GM18868 (cell line): ENCODE measurements around the gene ADAT3.

Source experiments
- ATAC-seq: cut with Tn5 transposase; IDR thresholded peaks from one replicate; pipeline ENCODE4 v1.9.1; 2021; ENCODE audit warnings: mild to moderate bottlenecking, moderate library complexity; ENCODE audit not compliant: unreplicated experiment

ADAT3 gene

DNA sequence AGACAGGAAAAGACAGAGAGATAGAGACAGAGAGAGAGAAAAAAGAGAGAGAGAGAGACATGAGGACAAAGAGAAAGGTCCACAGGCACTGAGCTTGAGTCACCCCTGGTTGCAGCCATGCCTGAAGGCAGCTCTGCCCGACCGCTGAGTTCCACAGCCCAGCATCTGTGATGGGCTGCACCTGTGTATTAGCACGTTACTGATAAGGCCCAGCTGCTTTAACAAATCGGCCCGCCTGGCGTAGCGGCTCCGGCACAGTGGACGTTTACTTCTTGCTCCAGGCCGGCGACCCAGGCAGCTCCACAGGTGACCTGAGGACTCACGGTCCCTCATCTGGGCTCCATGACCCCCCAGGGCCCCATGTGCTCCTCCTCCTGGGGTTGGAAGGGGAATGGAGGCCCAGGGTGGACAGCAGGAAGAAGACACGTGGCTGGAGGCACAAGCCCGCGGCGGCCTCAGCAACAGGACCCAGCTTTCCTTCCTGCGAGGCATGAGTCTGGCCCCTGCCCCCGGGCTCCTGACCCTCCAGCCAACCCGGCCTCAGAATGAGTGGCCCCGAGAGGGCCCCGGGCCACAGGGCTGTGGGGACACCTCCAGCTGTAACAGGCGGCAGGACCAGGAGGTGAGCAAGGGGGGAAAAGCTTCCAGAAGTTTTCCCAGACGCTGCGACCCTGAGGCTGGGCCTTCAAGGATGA is 31.9 kb downstream of the ADAT3 start:
- no peak for ATAC-seq

DNA sequence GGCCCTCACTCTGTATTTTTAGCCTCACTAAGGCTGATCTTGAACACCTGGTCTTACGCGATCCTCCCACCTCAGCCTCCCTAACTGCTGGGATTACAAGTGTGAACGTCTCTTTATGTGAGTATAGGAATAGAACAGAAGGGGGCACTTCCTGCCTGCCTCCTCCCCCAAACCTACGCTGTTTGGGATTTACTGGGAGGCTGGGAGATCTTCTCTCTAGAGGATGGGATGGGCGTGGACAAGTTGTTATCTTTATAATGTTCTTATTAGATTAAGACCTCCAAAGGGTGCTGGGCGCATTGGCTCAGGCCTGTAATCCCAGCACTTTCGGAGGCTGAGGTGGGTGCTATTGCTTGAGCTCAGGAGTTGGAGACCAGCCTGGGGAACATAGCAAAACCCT is 32.9 kb downstream of the ADAT3 start:
- ATAC-seq: no peak

DNA sequence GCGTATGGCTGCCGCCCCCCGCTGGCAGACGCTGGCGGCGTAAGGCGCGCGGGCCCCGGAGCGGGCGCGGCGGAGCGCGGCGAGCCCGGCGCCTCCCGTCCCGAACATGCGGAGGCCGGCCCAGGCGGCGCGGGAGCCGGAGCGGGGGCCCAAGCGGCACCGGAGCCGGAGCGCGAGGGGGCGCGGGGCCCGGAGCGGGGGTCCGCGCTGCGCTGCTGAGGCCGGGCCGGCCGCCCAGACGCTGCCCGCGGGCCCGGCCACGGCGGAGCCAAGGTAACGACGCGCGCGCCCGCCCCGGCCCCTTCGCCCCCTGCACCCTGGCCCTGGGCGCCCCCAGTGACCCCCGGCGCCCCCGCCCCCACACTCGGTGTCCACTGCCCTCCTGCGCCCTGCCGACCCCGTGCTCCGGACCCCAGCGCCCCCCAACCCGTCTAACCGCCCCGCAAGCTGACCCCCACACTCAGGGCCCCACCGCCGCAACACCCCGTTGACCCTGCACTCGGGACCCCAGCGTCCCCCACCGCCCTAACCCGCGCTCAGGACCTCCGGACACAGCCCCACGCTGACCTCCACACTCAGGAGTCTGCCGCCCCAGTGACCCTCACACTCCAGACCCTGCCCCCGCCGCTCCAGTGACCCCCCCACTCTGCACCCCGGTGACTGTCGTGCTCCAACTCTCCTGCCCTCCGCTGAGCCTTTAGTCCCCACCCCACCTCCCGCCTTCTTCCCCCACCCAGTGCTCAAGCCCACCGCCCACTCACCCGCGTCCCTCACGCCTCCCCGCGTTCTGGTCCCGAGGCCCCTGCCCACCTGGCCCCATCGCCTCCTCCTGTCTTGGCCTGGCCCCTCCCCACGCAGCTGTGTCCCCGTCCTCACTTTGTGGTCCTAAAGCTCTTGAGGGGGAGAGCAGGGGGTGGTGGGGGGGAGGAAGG is 36.2 kb downstream of the ADAT3 start, which contains the start of gene CSNK1G2:
TSS of gene CSNK1G2 (plus strand) at position 27 of the 932 bp plus-strand sequence. CDS start 28,601 bp downstream, outside the sequence.
- peak; percentile 3 for ATAC-seq

DNA sequence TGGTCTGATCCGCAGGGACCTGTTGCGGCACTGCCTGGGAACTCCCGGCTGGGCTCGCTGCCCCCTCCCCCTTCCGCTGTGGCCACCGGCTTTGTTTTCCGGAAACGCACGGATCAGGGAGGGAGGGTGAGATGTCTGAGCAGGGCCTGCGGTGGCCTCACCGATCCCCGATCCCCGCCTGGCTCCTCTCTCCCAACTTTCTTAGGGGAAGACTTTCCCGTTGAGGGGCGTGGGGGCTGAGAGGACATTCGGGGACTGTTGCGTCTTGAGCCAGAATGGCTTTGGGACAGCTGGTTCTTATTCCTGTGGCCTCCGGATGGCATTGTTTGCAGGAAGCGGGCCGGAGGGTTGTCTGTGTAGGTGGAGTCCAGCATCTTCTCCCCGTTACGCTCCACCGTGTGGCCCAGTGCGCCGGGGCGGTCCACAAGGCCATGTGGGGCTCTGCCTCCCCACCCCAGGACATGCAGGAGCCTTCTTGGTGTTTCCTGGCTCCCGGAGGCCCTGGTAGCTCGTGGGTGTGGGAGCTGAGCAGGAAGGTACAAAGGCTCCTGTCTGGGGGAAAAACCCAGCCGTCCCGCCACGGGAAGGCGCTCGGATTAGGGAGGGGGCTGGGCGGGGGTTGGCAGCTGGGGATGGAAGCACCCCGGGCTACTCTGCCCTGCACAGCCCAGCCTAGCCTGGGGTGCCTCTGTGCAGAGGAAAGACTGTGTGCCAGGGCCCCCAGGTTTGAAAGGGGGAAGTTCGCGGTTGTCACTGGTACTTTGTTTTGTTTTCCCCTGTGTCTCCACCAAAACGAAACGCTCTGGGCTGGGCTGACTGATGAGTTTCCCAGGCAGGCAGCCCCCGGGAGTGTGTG is 37.1 kb downstream of the ADAT3 start:
- peak; percentile 39 for ATAC-seq

DNA sequence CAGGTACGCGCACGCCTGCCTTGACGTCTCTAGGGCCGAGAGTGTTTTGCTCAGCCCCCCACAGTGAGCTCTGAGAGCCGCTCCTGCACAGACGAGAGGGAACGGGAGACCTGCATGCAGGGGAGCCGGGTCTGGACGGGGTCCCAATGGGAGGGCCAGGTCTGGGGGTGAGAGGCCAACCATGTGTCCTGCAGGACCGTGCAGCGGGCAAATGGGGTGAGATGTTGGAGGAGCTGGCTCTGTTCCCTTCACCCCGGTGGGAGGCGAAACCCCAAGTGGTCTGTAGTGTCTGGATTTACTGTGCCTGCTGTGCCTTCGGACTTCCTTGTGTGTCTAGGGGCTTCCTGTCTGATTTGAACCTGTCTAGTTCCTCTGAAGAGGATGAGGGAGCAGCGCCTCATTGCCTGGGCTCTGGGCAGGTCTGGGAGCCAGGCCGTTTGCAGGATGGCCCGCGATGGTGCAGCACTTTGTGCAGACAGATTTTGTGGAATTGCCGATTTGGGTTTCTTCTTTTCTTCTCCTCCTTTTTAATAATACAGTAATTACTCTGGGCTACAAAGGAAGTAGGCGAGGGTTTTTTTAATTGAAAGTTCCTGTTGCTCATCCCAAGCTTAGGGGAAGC is 37.8 kb downstream of the ADAT3 start:
- no peak for ATAC-seq

DNA sequence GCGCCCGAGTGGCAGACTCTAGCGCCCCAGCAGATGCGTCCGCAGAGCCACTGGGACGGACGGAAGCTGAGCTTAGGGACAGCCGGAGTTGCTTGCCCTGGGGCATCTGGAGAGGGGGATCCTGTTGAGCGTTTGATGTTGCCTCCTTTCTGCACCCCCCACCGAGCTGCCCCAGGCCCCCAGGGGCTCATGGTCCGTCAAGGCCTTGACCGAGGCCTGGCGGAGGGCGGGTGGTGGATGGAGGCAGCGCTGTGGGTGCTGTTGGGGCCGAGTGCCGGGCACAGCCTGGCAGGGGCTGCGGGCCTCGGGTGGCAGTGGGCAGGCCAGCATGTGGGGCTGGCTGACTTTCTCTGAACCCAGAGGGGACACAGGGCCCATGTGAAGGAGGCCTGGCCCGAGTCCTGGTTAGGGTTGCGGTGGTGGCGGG is 38.5 kb downstream of the ADAT3 start:
- ATAC-seq: no peak

DNA sequence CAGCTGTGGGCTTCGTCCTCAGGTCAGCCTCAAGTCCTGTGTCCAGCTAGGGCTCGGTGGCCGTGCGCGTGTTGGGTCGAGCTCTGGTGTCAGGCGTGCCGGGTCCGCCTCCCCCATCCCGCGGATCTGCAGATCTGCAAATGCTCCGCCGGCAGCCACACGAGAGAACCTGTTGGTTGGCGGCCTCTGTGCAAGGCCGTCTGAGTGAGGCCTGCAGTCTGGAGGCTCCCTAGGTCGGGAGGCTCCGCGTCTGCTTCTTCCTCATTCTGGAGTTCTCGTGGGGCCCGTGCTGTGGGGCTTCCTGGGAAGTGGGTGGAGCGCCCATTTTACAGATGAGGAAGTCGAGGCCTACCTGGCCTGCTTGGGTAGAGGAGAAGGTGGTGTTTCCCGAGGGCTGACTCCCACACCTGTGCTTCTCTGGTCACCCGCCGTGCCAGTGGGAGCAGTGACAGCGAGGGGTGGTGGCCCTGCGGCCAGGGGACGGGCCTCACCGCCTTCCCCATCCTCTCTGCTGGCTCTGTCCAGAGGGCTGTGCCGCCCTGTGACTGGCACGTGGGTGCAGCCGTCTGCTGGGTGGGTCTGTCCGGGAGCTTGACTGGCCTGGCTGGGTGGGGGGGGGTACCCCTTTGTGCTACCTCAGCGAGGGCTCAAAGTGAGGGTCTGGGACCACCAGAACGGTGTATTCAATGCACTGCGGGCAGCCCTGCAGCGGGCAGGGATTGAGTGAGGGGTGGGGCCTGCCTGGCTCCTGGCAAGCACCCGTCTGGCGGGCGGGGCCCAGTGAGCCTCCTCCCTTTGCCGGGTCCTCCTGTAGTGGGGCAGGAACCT is 39.1 kb downstream of the ADAT3 start:
- no peak for ATAC-seq

DNA sequence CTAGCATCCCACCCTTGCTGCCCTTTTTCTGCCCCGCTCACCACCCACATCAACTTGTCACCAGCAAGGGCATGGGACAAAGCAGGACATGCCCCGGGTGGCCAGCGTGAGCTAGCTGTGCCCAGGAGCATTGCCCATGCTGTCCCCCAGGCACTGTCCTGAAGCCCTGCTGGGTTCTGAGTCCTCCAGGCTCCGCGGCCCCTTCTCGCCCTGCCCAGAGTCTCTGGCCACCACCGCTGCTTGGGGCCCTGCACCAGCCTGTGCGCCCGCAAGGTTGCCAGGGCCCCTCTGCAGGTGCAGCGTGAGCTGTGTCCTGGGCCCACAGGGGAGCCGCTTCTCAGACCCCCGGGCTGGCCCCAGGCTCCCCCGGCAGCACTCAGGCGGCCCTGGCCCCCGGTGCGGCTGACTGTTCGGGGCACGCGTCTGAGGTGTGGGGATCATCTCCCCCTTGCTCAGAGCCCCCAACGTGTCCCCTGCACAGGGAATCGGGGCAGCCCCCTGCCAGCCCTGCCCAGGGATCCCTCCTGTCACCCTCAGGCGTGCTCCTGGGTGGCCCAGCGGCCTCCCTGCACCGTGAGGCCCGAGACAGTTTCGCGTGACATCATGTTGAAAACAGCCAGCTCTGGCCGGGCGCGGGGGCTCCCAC is 39.8 kb downstream of the ADAT3 start:
- ATAC-seq: no peak

DNA sequence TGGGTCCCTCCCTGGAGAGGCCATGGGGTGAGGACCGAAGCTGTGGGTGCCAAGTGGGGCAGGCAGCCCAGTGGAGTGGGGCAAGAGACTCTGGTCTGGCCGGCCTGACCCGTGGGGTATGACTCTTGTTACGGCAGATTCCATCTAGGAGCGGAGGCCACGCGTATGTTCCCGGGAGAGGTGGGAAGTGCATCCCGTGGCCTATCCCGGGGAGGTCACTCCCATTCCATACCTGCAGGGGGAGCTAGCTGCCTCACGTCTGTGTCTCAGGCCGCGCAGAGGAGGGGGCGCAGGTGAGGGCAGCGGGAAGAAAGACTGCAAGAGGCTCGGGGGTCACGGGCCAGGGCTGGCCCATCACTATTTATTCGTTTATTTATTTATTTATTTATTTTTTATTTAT is 40.7 kb downstream of the ADAT3 start:
- no peak for ATAC-seq

DNA sequence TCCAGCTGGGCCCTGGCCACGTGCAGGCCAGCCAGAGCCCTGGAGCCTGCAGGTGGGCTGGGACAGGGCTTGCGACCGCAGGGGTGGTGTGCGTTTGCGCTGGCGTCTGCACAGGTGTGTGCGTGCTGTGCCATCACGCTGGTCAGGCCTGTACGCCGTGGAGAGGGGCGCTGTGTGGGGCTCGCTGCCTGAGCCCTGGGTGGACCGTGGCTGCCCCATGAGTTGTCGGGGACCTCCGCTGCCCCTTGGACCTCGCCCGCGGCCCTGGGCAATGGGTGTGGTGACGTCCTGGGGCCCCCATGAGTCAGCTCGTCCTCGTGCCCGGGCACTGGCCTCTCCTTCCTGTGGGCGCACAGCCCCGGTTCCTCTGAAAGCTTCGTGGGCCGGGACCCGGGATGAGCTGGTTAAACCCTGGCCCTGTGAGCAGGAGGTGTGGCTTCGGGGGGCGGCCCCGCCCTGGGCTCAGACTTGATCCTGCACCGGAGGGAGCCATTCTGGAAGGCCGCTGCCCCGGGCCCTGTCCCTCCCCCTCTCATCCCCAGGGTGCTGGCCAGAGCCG is 42.5 kb downstream of the ADAT3 start:
- no peak for ATAC-seq

DNA sequence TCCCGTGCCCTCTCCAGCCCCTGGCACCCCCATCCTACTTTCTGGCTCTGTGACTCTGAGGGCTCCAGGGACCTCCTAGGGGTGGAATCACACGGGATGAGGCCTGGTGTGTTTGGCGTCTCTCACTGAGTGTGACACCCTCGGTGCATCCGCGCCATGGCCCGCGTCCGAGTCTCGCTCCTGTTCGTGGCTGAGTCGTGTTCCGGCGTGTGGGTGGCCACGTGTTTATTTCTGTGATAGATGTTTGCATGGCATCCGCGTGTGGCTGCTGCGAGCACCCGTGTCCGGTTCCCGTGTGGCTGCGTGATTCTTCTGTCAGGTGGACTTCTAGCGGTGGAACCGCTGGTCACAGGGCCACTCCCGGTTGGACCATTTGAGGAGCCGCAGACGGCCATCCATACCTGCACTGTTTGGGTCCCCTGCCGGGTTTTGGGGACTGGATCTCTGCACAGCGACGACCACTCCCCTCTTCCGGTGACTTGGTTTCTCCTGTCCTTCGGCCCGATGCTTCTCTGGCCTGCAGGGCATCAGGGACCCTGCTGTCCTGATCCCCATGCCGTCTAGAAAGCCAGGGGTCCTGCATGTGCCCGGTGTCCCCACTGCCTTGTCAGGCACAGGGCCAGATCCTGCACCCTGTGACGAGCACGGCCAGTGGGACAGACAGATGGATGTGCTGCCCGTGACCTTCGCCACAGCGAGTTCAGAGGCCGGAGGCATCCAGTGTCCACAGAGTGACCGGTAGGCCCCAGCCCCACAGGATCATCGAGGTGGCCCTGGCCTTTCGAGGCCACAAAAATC is 44.3 kb downstream of the ADAT3 start:
- ATAC-seq: no peak

DNA sequence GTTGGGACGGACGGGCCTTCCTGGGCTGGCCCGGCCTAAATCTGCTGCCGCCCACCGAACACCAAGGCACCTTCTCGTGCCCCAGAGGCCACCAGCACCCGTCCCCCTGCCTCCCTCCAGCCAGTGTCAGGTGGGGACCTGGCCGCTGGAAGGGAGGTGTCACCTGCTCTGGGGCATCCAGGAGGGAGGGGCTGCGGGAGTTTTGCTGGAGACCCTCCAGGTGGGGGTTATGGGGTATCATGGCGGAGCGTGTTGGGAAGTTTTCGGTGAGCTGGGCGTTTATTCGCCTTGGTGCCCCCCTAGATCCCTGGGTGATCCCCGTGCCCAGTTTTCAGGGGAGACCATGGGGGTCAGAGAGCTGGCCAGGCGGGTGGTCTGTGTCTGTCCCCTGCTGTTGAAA is 45.4 kb downstream of the ADAT3 start:
- ATAC-seq: no peak

DNA sequence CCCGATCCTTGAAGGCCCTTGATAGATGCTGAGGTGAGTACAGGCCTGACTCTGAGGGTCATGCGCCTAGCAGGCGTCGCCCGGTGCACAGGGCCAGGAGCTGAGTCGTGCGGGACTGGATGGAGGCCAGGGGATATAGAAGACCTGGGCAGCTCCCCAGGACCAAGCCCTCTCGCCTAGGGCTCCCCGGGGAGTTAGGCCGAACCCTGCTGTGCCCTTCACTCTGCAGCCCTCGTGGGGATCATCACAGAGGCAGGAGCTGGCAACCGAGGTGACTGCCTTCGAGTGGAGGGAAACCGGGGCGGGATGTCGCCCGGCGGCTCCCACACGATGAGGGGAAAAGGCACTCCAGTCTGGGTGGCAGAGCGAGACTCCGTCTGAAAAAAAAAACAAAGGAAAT is 47.4 kb downstream of the ADAT3 start:
- no peak for ATAC-seq

DNA sequence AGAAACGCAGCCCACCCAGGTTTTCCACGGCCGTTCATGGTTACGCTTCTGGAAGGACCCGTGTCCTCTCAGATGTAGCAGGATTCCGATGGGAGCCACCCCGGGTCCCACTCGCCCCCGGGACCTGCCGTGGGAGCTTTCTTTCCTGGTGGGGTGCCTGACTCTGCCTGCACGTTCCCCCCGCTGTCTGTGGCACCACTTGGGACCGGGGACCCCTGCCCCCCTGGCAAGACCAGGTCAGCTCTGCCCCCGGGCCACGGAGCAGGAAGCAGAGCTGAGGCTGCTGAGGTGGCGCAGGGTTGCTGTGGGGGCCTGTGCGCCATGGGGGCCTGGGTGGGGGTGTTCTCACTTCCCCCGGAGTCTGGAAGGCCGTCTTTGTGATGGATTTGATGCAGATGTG is 47.8 kb downstream of the ADAT3 start:
- ATAC-seq: no peak

DNA sequence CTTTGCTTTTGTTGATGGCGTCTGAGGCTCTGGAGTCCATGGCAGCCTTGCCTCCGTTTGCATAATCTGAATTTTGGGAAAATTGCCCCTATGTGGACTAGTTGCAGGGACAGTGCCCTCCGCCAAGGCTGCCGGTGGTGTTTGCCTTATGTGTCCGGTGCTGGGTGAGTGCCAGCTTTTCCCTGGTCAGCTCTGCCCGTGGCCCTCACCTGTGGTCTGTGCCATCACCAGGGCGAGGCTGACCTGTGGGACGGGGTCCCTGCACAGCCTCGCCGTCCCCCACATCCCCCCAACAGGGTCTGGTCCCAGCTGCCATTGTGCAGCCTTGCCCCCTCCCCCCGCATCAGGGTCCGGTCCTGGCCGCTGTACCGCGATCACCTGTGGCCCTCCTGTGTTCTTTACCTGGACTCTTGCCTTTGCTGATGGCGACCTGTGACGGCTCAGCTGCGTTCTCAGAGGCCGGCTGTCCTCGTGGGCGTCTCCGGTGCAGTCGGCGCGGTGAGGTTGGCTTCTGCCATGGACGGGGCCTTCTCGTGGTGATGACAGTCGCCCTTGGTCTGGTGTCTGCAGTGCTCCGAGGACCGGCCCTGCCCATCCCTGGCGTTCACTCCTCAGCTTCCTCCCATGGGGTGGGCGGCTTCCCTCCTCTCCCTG is 48.4 kb downstream of the ADAT3 start:
- no peak for ATAC-seq

DNA sequence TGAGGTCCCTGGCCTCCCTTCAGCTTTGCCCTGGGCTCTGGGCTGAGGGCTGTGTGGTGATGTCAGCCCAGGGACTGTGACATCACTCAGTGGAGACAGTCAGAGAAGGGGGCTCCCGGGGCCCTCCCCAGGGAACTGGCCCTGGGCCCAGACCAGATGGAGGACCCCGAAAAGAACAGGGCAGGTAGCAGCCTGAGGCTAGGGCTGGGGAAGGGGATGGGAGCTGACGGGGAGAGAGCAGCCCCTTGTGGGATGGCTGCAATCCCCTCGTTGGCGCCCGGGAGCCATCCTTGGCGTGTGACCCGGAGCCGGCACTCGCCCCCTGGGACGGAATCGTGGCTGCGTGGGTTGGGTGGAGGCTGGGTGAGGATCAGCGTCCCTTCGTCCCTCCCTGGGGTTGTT is 49.3 kb downstream of the ADAT3 start:
- no peak for ATAC-seq
